Measurements from ENCODE around the gene NKD1. TPM values are rescaled to one million over a fixed set of nuclear protein-coding genes. Genes with fewer than 3 reads are reported as not detected.

NKD1 gene
- total RNA-seq, 2 experiments from 2014 or later: 0.81 to 1.3 TPM

GRCh38 chr16:50676684-50677225 lies 128.6 kb downstream of the NKD1 start:
- H3K9me3 Mint-ChIP-seq: peaks cover 16% of the 10 kb centered on the region
- ChIA-PET POLR2A (interaction anchor here (1.4 kb wide), 1 partner anchor 9 kb away, joined by 3 read pairs; no protein-coding TSS in a partner anchor), CTCF (interaction anchor here (1.3 to 12.2 kb wide), 2 partner anchors 9 to 68 kb away, joined by 5 to 224 read pairs; no protein-coding TSS in a partner anchor)
- H3K36me3 Mint-ChIP-seq (ENCODE audit: low read depth): peaks cover 85% of the 10 kb centered on the region
- H3K27me3 Mint-ChIP-seq: no peaks in the 10 kb centered on the region
- peak overlapping the region; percentile 58 for H3K27ac Mint-ChIP-seq
- DNase-seq: no peak
- H3K4me1 Mint-ChIP-seq: peaks cover 54% of the 10 kb centered on the region
- no peak overlapping the region for H3K4me3 Mint-ChIP-seq

- CTCF ChIA-PET: interaction anchor here (0.7 to 12.2 kb wide), 4 partner anchors 9 to 308 kb away, joined by 3 to 224 read pairs (median 5); partner anchors contain the start of gene BRD7
- no peaks in the 10 kb centered on the region for H3K27me3 Mint-ChIP-seq
- peak overlapping the region; percentile 80 for H3K27ac Mint-ChIP-seq
- no peak for DNase-seq
- POLR2A ChIA-PET: interaction anchor here (1.4 kb wide), 1 partner anchor 10 kb away, joined by 3 read pairs; no protein-coding TSS in a partner anchor
- H3K9me3 Mint-ChIP-seq: peaks cover 10% of the 10 kb centered on the region
- H3K4me1 Mint-ChIP-seq: peaks cover 57% of the 10 kb centered on the region
- H3K36me3 Mint-ChIP-seq (ENCODE audit: low read depth): peaks cover 79% of the 10 kb centered on the region
- H3K4me3 Mint-ChIP-seq: peak overlapping the region; percentile 11
Observed at GRCh38 chr16:50677351-50677750, 129.2 kb downstream of the NKD1 start.

GRCh38 chr16:50678531-50678930 lies 130.3 kb downstream of the NKD1 start:
- Mint-ChIP-seq H3K4me1 (peaks cover 68% of the 10 kb centered on the region), H3K4me3 (peak overlapping the region; percentile 88), H3K36me3 (ENCODE audit: low read depth) (peaks cover 69% of the 10 kb centered on the region), H3K9me3 (peaks cover 7% of the 10 kb centered on the region), H3K27ac (peak overlapping the region; percentile 76), H3K27me3 (no peaks in the 10 kb centered on the region)
- DNase-seq: no peak
- CTCF ChIA-PET: interaction anchor here (0.9 to 12.2 kb wide), 6 partner anchors 11 to 522 kb away, joined by 3 to 224 read pairs (median 4); no protein-coding TSS in a partner anchor
- POLR2A ChIA-PET: interaction anchor here (0.8 kb wide), 1 partner anchor 12 kb away, joined by 4 read pairs; no protein-coding TSS in a partner anchor

- peak overlapping the region; percentile 91 for H3K27ac Mint-ChIP-seq
- ChIA-PET POLR2A (no interaction called here), CTCF (interaction anchor here (0.9 to 12.2 kb wide), 4 partner anchors 11 to 469 kb away, joined by 3 to 224 read pairs (median 4); no protein-coding TSS in a partner anchor)
- DNase-seq: no peak
- H3K4me1 Mint-ChIP-seq: peaks cover 75% of the 10 kb centered on the region
- H3K4me3 Mint-ChIP-seq: peak overlapping the region; percentile 88
- H3K27me3 Mint-ChIP-seq: no peaks in the 10 kb centered on the region
- peaks cover 4% of the 10 kb centered on the region for H3K9me3 Mint-ChIP-seq
- peaks cover 65% of the 10 kb centered on the region for H3K36me3 Mint-ChIP-seq (ENCODE audit: low read depth)
Observed at GRCh38 chr16:50679266-50679665, 131.1 kb downstream of the NKD1 start.

GRCh38 chr16:50679676-50680555 lies 131.7 kb downstream of the NKD1 start:
- H3K4me1 Mint-ChIP-seq: peaks cover 82% of the 10 kb centered on the region
- peaks cover 60% of the 10 kb centered on the region for H3K36me3 Mint-ChIP-seq (ENCODE audit: low read depth)
- peak overlapping the region; percentile 88 for H3K4me3 Mint-ChIP-seq
- no peaks in the 10 kb centered on the region for H3K27me3 Mint-ChIP-seq
- peak overlapping the region; percentile 91 for H3K27ac Mint-ChIP-seq
- ChIA-PET CTCF (interaction anchor here (0.6 to 12.2 kb wide), 4 partner anchors 12 to 470 kb away, joined by 3 to 224 read pairs (median 4); no protein-coding TSS in a partner anchor), POLR2A (interaction anchor here (0.9 kb wide), 1 partner anchor 13 kb away, joined by 3 read pairs; no protein-coding TSS in a partner anchor)
- DNase-seq: no peak
- peaks cover 3% of the 10 kb centered on the region for H3K9me3 Mint-ChIP-seq

GRCh38 chr16:50680556-50680893 lies 132.3 kb downstream of the NKD1 start:
- Mint-ChIP-seq H3K4me1 (peaks cover 88% of the 10 kb centered on the region), H3K9me3 (peaks cover 2% of the 10 kb centered on the region), H3K36me3 (ENCODE audit: low read depth) (peaks cover 56% of the 10 kb centered on the region), H3K27ac (peak overlapping the region; percentile 91), H3K27me3 (no peaks in the 10 kb centered on the region), H3K4me3 (peak overlapping the region; percentile 88)
- DNase-seq: no peak
- POLR2A ChIA-PET: interaction anchor here (0.9 to 1.0 kb wide), 2 partner anchors 14 to 65 kb away, joined by 3 read pairs; no protein-coding TSS in a partner anchor
- CTCF ChIA-PET: interaction anchor here (0.6 to 12.2 kb wide), 4 partner anchors 13 to 126 kb away, joined by 3 to 224 read pairs (median 6); no protein-coding TSS in a partner anchor

- Mint-ChIP-seq H3K4me1 (peaks cover 89% of the 10 kb centered on the region), H3K27me3 (no peaks in the 10 kb centered on the region), H3K36me3 (ENCODE audit: low read depth) (peaks cover 48% of the 10 kb centered on the region), H3K27ac (peak within 1 kb of the TSS; percentile 91), H3K9me3 (peaks cover 2% of the 10 kb centered on the region), H3K4me3 (peak within 1 kb of the TSS; percentile 88)
- CTCF ChIA-PET: interaction anchor here (1.6 to 12.2 kb wide), 2 partner anchors 13 to 125 kb away, joined by 6 to 224 read pairs; no protein-coding TSS in a partner anchor
- DNase-seq: peak; percentile 79
- POLR2A ChIA-PET: interaction anchor here (1.0 to 1.1 kb wide), 2 partner anchors 64 to 81 kb away, joined by 3 read pairs; no protein-coding TSS in a partner anchor
Observed at GRCh38 chr16:50681021-50681885, 133.1 kb downstream of the NKD1 start, which contains the start of gene SNX20. Gene SNX20, minus strand, starts transcription at chr16:50681312. Its CDS starts 3,786 bp downstream, at chr16:50677526.

GRCh38 chr16:50683689-50684374 lies 135.6 kb downstream of the NKD1 start:
- Mint-ChIP-seq H3K4me1 (peaks cover 68% of the 10 kb centered on the region), H3K36me3 (ENCODE audit: low read depth) (peaks cover 23% of the 10 kb centered on the region), H3K9me3 (peaks cover 2% of the 10 kb centered on the region), H3K4me3 (peak overlapping the region; percentile 50), H3K27ac (peak overlapping the region; percentile 87), H3K27me3 (no peaks in the 10 kb centered on the region)
- POLR2A ChIA-PET: no interaction called here
- DNase-seq: peak; percentile 72
- CTCF ChIA-PET: interaction anchor here (2.0 to 12.2 kb wide), 3 partner anchors 12 to 659 kb away, joined by 6 to 224 read pairs (median 24); partner anchors contain the start of gene CNEP1R1

GRCh38 chr16:50684823-50685461 lies 136.7 kb downstream of the NKD1 start:
- Mint-ChIP-seq H3K27ac (peak overlapping the region; percentile 87), H3K27me3 (no peaks in the 10 kb centered on the region), H3K9me3 (peaks cover 2% of the 10 kb centered on the region), H3K4me3 (peak overlapping the region; percentile 36), H3K36me3 (ENCODE audit: low read depth) (peaks cover 12% of the 10 kb centered on the region), H3K4me1 (peaks cover 63% of the 10 kb centered on the region)
- DNase-seq: peak; percentile 38
- ChIA-PET CTCF (interaction anchor here (1.2 to 12.2 kb wide), 5 partner anchors 11 to 660 kb away, joined by 3 to 224 read pairs (median 6); partner anchors contain the start of gene CNEP1R1), POLR2A (interaction anchor here (0.9 kb wide), 1 partner anchor 18 kb away, joined by 4 read pairs; no protein-coding TSS in a partner anchor)

- H3K9me3 Mint-ChIP-seq: peaks cover 2% of the 10 kb centered on the region
- H3K27ac Mint-ChIP-seq: peak overlapping the region; percentile 87
- H3K27me3 Mint-ChIP-seq: no peaks in the 10 kb centered on the region
- H3K4me1 Mint-ChIP-seq: peaks cover 58% of the 10 kb centered on the region
- POLR2A ChIA-PET: interaction anchor here (0.9 kb wide), 1 partner anchor 18 kb away, joined by 4 read pairs; no protein-coding TSS in a partner anchor
- no peak for DNase-seq
- H3K36me3 Mint-ChIP-seq (ENCODE audit: low read depth): peaks cover 8% of the 10 kb centered on the region
- H3K4me3 Mint-ChIP-seq: no peak overlapping the region
- CTCF ChIA-PET: interaction anchor here (0.7 to 12.2 kb wide), 5 partner anchors 11 to 120 kb away, joined by 3 to 224 read pairs (median 4); no protein-coding TSS in a partner anchor
Observed at GRCh38 chr16:50685462-50686063, 137.4 kb downstream of the NKD1 start.

All from activated CD4-positive, alpha-beta T cell treated with anti-CD3 and anti-CD28 coated beads, Interleukin-2, amount 10 ng/mL, durations not matched to agents 7 days and 5 days (primary cell).